ENCODE results near the gene UNC45B. TPM values are rescaled to one million over a fixed set of nuclear protein-coding genes. Genes with fewer than 3 reads are reported as not detected.
A peak's percentile ranks its signal among the peaks of the same experiment; 100 is the strongest.
"Not testable (repeated sequence)": the region's sequence is repeated elsewhere in the genome, so short reads cannot be mapped to it uniquely, and the experiment has no call there.

The UNC45B gene
- total RNA-seq, 4 donors from 2014 or later = 0.05 to 0.31 (median 0.13) TPM; not detected in 1

DNA sequence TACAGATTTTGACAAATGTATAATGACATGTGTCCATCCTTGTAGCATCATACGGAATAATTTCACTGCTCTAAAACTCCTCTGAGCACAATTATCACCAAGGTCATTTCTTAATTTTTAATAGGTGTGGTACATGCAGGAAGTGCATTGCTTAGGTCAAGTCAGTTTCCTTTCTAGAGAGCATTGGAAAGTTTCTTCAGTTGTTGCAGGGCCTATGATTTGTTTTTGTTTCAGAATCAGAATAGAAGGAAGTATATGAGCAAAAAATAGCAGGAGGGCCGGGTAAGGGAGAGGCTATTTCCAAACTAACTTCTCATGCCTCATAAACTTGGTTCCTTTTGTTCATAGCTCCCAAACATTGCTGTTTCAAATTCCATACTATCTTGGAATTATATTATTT lies 71.3 kb downstream of the UNC45B start:
- no peak for ATAC-seq
- WGBS, 2 donors (ENCODE audit: low coverage in 1 of 2) = 22 to 44% methylated on average over 2 of the region's 2 CpGs
- Histone ChIP-seq H3K4me1 (no peaks in the 10 kb centered on the region), H3K36me3 (no peaks in the 10 kb centered on the region), H3K27me3 (peaks cover 13% of the 10 kb centered on the region), H3K27ac (peak overlapping the region in 1 of 4 donors; percentile 36), H3K9me3 (peaks cover 0 to 10% (median 0%) of the 10 kb centered on the region in 3 donors), H3K4me3 (no peak overlapping the region)
- no peak for TF ChIP-seq POLR2A (IDR thresholded peaks at IDR 0.05)
- TF ChIP-seq EP300 (IDR thresholded peaks at IDR 0.05) = no peak
- TF ChIP-seq, protein P1, sequence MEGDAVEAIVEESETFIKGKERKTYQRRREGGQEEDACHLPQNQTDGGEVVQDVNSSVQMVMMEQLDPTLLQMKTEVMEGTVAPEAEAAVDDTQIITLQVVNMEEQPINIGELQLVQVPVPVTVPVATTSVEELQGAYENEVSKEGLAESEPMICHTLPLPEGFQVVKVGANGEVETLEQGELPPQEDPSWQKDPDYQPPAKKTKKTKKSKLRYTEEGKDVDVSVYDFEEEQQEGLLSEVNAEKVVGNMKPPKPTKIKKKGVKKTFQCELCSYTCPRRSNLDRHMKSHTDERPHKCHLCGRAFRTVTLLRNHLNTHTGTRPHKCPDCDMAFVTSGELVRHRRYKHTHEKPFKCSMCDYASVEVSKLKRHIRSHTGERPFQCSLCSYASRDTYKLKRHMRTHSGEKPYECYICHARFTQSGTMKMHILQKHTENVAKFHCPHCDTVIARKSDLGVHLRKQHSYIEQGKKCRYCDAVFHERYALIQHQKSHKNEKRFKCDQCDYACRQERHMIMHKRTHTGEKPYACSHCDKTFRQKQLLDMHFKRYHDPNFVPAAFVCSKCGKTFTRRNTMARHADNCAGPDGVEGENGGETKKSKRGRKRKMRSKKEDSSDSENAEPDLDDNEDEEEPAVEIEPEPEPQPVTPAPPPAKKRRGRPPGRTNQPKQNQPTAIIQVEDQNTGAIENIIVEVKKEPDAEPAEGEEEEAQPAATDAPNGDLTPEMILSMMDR (IDR thresholded peaks at IDR 0.05) = no peak
- no peak for TF ChIP-seq POLR2AphosphoS5 (IDR thresholded peaks at IDR 0.05)

DNA sequence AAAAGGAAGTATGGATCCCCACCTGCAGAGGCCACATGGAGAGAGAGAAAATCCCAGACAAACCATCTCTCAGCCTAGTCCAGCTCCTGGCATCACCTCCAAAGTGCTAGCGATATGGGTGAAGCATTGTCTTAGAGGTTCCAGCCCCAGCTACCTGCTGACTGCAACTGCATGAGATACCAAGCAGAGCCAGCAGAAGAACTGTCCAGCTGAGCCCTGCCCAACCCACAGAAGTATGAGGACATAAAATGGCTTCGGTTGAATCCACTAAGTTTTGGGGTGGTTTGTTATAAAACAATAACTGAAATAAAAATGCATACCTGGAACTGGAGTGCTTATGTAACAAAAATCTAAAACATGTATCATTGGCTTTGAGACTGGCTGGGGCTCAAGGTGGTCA lies 74.8 kb downstream of the UNC45B start:
- ATAC-seq = no peak
- Histone ChIP-seq H3K4me1 (no peaks in the 10 kb centered on the region), H3K9me3 (peaks cover 0 to 10% (median 0%) of the 10 kb centered on the region in 3 donors), H3K27me3 (peaks cover 7% of the 10 kb centered on the region), H3K36me3 (no peaks in the 10 kb centered on the region), H3K4me3 (no peak overlapping the region), H3K27ac (no peak overlapping the region)
- TF ChIP-seq, protein P1 (IDR thresholded peaks at IDR 0.05) = no peak
- TF ChIP-seq POLR2A (IDR thresholded peaks at IDR 0.05) (no peak), POLR2AphosphoS5 (IDR thresholded peaks at IDR 0.05) (no peak)
- 83 to 100% methylated on average over 1 of the region's 2 CpGs for WGBS, 2 donors (ENCODE audit: low coverage in 1 of 2)

DNA sequence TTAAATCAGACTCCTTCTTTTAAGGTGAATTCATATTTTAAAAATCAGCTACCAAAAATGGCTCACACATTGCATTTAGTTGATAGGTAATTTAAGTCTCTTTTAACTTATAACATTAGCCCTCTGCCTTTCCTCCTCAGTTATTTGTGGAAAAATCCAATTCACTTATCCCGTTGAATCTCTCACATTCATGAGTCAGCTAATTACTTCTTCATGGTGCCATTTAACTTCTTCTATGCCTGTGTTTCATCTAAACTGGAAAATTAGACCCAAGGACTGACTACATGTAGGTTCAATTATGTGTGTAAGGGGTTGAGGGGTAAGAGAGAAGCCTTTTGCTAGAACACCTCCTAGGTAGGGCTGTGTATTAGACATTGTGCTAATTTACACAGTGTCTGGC lies 76.8 kb downstream of the UNC45B start:
- peaks cover 0 to 10% (median 0%) of the 10 kb centered on the region in 3 donors for H3K9me3 ChIP-seq
- no peak for ATAC-seq
- peaks cover 7% of the 10 kb centered on the region for H3K27me3 ChIP-seq
- no peak overlapping the region for H3K4me3 ChIP-seq
- TF ChIP-seq POLR2AphosphoS5 (IDR thresholded peaks at IDR 0.05) = no peak
- TF ChIP-seq, protein P1 (IDR thresholded peaks at IDR 0.05) = no peak
- WGBS, 2 donors (ENCODE audit: low coverage in 1 of 2) = 36 to 38% methylated on average over 1 of the region's 1 CpG
- no peaks in the 10 kb centered on the region for H3K4me1 ChIP-seq
- no peaks in the 10 kb centered on the region for H3K36me3 ChIP-seq
- H3K27ac ChIP-seq = no peak overlapping the region

DNA sequence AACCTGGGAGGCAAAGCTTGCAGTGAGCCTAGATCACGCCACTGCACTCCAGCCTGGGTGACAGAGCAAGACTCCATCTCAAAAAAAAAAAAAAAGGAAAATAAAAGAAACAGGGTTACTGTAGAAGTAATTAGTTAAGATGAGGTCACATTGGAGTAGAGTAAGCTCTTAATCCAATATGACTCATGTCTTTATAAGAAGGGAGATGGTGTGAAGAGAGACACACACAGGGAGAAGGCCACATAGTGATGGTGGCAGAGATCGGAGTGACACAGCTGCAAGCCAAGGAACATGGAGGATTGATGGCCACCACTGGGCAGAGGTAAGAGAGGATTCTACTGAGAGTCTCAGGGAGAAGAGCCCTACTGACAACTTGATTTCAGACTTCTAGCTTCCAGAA lies 79.9 kb downstream of the UNC45B start:
- H3K36me3 ChIP-seq = no peaks in the 10 kb centered on the region
- no peak for ATAC-seq
- H3K27me3 ChIP-seq = peaks cover under 1% of the 10 kb centered on the region
- 84% methylated on average over 2 of the region's 2 CpGs; no CpG with 5 or more reads in 1 of the 2 donors for WGBS, 2 donors (ENCODE audit: low coverage in 1 of 2)
- H3K4me3 ChIP-seq = no peak overlapping the region
- H3K27ac ChIP-seq = no peak overlapping the region
- H3K9me3 ChIP-seq = peaks cover 0 to 4% (median 0%) of the 10 kb centered on the region in 3 donors
- H3K4me1 ChIP-seq = no peaks in the 10 kb centered on the region
- no peak for TF ChIP-seq POLR2A (IDR thresholded peaks at IDR 0.05)
- no peak for TF ChIP-seq EP300 (IDR thresholded peaks at IDR 0.05)
- TF ChIP-seq, protein P1 (IDR thresholded peaks at IDR 0.05) = no peak
- TF ChIP-seq POLR2AphosphoS5 (IDR thresholded peaks at IDR 0.05) = no peak

DNA sequence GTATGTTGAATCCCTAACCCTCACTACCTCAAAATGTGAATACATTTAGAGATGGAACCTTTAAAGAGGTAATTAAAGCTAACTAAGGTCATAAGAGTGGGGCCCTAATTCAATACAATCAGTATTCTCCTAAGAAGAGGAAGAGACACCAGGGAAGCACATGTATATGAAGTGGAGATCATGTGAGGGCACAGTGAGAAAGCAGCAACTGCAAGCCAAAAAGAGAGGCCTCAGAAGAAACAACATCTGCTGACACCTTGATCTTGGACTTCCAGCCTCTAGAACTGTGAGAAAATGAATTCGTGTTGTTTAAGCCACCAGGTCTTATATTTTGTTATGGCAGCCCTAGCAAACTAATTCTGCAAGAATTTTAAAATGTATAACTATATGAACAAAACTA lies 82.0 kb downstream of the UNC45B start:
- ATAC-seq = no peak

DNA sequence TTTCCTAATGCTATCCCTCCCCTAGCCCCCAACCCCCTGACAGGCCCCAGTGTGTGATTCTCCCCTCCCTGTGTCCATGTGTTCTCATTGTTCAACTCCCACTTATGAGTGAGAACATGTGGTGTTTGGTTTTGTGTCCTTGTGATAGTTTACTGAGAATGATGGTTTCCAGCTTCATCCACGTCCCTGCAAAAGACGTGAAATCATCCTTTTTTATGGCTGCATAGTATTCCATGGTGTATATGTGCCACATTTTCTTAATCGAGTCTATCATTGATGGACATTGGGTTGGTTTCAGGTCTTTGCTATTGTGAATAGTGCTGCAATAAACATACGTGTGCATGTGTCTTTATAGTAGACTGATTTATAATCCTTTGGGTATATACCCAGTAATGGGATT lies 86.7 kb downstream of the UNC45B start:
- WGBS, 2 donors (ENCODE audit: low coverage in 1 of 2) = 76 to 79% methylated on average over 3 to 4 of the region's 4 CpGs
- H3K27ac ChIP-seq, ATAC-seq: not testable (repeated sequence)

More for the DNA sequence above, 82.0 kb downstream of the UNC45B start:
- TF ChIP-seq POLR2AphosphoS5 (IDR thresholded peaks at IDR 0.05) (no peak), EP300 (IDR thresholded peaks at IDR 0.05) (no peak), POLR2A (IDR thresholded peaks at IDR 0.05) (no peak)
- TF ChIP-seq, protein P1 (IDR thresholded peaks at IDR 0.05) = no peak
- no peaks in the 10 kb centered on the region for H3K36me3 ChIP-seq
- H3K27ac ChIP-seq = no peak overlapping the region
- no peaks in the 10 kb centered on the region for H3K4me1 ChIP-seq
- H3K4me3 ChIP-seq = no peak overlapping the region
- H3K27me3 ChIP-seq = peaks cover 14% of the 10 kb centered on the region
- no peaks in the 10 kb centered on the region for H3K9me3 ChIP-seq
- WGBS, 2 donors (ENCODE audit: low coverage in 1 of 2) = 71 to 76% methylated on average over 1 of the region's 1 CpG

More for the DNA sequence above, 86.7 kb downstream of the UNC45B start:
- H3K4me3 ChIP-seq, H3K4me1 ChIP-seq, H3K9me3 ChIP-seq, H3K36me3 ChIP-seq: not testable (repeated sequence)
- peaks cover 28% of the 10 kb centered on the region for H3K27me3 ChIP-seq

All from gastroesophageal sphincter (tissue), 4 donors.